A673 (cell line): Measurements from ENCODE around the gene AKAP1.

Source experiments
- EZH2 ChIP-seq: fragments of 200-600 bp; sonication (generic); IDR thresholded peaks from 2 replicates; pipeline ENCODE4 v1.6.1; 2017; ENCODE audit warnings: borderline replicate concordance, low read depth, mild to moderate bottlenecking, mixed read lengths, antibody characterized with exemption, low read length; ENCODE audit not compliant: poor library complexity, severe bottlenecking
- TF ChIP-seq, protein P1 (sequence below): fragments of 300-800, 200-600 bp; sonication (generic); conservative IDR thresholded peaks from 2 replicates; pipeline ENCODE4 v1.5.1; 2017; ENCODE audit warnings: low read depth, mild to moderate bottlenecking, antibody characterized with exemption, low read length, moderate library complexity, mixed read lengths

GRCh38 chr17:57113656-57114055 lies 28.6 kb downstream of the AKAP1 start:
- TF ChIP-seq, protein P1, sequence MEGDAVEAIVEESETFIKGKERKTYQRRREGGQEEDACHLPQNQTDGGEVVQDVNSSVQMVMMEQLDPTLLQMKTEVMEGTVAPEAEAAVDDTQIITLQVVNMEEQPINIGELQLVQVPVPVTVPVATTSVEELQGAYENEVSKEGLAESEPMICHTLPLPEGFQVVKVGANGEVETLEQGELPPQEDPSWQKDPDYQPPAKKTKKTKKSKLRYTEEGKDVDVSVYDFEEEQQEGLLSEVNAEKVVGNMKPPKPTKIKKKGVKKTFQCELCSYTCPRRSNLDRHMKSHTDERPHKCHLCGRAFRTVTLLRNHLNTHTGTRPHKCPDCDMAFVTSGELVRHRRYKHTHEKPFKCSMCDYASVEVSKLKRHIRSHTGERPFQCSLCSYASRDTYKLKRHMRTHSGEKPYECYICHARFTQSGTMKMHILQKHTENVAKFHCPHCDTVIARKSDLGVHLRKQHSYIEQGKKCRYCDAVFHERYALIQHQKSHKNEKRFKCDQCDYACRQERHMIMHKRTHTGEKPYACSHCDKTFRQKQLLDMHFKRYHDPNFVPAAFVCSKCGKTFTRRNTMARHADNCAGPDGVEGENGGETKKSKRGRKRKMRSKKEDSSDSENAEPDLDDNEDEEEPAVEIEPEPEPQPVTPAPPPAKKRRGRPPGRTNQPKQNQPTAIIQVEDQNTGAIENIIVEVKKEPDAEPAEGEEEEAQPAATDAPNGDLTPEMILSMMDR, result no peak
- TF ChIP-seq EZH2, result no peak
